ENCODE results near the gene CTSK.

CTSK gene

DNA sequence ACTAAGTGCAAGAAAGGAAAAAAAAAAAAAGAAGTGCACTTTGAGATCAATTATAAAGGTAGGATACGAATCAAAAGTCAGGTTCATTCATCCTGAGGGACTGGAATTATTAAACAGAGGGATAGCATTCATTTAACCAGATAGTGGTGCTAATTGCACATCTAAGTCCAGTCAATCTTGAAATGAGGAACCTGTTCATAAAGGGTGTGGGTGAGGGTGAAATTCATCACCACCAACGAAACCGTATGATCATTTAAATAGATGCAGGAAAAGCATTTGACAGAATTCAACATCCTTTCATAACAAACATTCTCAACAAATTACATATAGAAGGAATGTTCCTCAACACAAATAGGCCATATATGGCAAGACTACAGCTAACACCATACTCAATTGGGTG lies 48.0 kb downstream of the CTSK start:
- no peak for DNase-seq (ENCODE audit: low read depth in 3 of 3)

- DNase-seq (ENCODE audit: low read depth in 3 of 3): no peak
These were observed 54.6 kb downstream of the CTSK start for GRCh38 chr1:150753416-150753815.

- no peak for DNase-seq (ENCODE audit: low read depth in 3 of 3)
These were observed 56.6 kb downstream of the CTSK start for GRCh38 chr1:150751443-150751842.

GRCh38 chr1:150749720-150750311 lies 58.2 kb downstream of the CTSK start:
- no peak for DNase-seq (ENCODE audit: low read depth in 3 of 3)

DNA sequence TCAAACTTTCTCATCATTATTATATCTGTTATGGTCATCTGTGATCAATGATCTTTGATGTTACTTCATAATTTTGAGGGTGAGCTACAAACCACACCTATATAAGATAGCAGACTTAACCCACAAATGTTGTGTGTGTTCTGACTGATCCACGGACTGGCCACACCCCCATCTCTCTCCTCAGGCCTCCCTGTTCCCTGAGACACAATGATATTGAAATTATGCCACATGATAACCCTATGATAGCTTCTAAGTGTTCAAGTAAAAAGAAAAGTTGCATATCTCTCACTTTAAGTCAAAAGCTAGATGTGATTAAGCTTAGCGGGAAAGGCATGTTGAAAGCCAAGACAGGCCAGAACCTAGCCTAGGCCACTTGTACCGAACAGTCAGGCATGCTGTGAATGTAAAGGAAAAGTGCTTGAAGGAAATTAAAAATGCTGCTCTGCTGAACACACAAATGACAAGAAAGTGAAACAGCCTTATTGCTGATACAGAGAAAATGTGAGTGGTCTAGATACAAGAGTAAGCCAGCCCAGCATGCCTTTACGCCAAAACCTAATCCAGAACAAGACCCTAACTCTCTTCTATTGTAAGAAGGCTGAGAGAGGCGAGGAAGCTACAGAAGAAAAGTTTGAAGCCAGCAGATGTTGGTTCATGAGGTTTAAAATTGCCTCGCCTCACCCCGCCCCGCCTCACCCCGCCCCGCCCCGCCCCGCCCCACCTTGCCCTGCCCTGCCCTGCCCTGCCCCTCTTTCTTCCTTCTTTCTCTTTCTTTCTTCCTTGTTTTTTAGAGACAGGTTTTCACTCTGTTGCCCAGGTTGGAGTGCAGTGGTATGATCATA lies 59.0 kb downstream of the CTSK start:
- no peak for DNase-seq (ENCODE audit: low read depth in 3 of 3)

Measured in stimulated activated CD4-positive, alpha-beta T cell treated with anti-CD3 and anti-CD28 coated beads, TNF-alpha, amount 100 ng/mL, for 4 hours (primary cell).